GM18507 (cell line): ENCODE measurements around the gene DAPL1.
"Not testable (repeated sequence)": the region's sequence is repeated elsewhere in the genome, so short reads cannot be mapped to it uniquely, and the experiment has no call there.

Source experiments
- DNase-seq: peaks from one replicate; pipeline ENCODE4 v3.0.0; 2011; ENCODE audit warnings: low read depth; ENCODE audit not compliant: insufficient read length; ENCODE audit errors: extremely low spot score
- FAIRE-seq: peaks from 2 replicates; lab custom pipeline; 2011; peaks lifted over from hg19 to GRCh38; lab: Jason Lieb, UNC

Gene DAPL1

DNA sequence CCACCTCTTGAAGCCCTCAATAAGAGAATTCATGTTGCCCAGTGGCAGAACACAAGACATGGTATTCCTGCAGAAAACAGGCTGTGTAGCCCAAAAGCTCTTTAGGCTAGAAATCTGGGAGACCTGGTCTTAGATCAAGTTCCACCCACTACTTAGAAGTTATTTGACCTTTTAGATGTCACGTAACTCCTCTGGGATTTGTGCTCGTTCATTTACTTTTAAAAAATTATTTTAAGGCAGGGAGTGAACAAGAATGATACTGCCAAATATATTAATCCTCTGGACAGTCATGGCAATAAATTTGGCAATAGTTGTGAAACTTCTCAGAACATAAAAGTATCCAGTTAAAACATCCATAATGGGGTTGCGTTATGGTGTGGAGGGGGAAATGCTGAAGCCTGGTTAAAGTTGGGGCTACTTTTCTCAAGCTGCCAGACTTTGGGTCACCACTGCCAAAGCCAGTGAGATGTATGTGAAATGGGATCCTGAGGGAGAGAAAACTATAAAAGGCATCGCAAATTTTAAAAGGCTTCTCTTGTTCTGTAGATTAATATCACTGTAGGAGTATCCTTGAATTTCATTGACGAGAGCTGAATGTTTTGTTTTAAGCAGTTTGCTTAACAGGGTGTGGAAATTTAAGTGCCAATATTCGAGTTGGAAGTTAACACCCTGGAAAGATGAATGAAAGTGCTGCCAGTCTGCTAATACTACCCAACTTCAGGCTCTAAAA, 15.8 kb downstream of the DAPL1 start:
- FAIRE-seq: no peak
- DNase-seq: no peak

DNA sequence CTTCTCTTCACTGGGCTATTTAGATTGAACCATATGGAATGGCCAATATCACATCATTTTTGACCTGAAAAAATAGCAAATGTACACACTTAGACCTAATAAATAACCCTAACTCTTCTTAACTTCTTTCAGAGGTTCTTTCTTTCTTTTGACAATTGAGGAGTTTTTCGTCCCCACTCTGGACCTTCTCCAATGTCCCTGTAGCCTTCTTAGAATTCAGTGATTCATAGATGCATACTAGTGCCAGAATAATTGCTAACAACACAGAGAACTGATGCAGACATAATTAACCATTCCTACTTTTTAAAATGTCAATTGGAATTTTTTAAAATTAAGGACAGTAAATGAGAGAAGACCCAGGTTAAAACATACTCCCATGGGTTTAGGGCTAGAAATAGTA, 20.0 kb downstream of the DAPL1 start:
- DNase-seq (no peak), FAIRE-seq (no peak)

DNA sequence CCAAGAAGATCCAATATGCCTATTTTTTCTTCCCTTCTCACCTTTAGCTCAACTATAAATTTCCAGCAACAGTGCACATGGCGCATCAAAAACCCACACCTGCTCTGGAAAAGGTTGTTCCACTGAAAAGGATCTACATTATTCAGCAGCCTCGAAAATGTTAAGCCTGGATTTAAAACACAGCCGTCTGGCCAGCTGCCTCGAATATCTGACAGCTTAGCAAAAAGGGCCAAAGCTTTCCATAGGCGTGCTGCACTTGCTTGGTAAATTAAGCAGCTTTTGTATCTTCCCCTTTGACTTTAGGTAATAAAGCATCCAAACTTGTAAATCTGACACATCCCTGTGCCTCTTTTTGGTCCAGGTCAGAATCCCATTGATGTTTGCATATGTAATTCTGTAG, 20.5 kb downstream of the DAPL1 start:
- FAIRE-seq: no peak
- DNase-seq: no peak

DNA sequence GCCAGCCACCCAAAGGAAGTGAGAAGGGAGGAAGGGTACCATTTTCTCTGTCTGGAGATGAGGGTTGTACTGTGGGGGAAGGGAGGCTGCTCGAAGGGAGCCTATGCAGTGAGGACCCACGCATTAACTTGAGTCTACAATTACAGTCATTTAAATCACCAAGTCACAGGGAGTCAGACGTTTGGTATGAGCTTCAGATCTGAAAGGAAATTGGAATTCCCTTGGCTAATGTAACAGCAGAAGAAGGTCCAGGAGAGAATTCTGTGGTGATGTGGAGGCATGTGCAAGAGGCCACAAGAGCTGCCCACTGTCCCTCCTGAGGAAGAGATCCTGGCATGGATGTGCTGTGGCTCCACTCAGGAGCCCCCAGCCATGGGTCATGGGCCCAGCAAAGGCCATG, 22.5 kb downstream of the DAPL1 start:
- DNase-seq: no peak
- FAIRE-seq: no peak

DNA sequence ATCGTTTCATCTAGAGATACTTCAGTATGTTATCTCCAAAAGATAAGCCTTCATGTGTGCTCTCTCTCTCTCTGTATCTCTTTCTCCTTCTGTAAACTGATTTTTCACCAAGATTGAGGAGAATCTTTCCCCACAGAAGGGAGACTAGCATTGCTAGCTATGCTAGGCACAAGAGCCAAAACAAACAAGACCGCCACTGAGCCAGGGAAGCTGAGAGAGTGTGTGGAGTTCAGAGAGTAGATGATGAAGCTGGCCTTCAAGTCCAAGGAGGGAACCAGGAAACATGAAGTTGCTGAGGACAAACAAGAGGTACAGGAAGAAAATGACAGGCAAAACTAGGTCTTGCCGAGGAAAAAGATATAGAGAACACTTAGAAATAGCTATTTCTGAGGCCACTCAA, 23.4 kb downstream of the DAPL1 start:
- no peak for FAIRE-seq

DNA sequence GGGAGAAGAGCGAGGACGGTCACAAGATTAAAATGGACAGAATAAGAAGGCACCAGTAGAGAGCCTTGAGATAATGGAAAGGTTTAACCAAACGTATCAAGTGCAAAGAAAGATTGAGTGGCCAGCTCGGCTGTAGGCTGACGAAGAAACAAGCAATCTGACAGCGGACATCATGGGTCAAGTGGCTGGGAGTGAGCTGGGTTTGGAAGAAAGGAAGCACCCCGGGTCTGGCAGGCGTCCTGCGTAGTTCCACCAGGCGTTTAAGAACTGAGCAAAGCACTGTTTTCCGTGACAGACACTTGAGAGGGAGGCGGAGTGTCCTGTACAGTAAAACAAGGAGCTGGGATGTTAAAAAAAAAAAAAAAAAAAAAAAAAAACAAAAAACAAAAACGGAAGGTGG, 27.1 kb downstream of the DAPL1 start:
- FAIRE-seq (no peak), DNase-seq (no peak)

More for the DNA sequence above, 23.4 kb downstream of the DAPL1 start:
- DNase-seq: no peak

DNA sequence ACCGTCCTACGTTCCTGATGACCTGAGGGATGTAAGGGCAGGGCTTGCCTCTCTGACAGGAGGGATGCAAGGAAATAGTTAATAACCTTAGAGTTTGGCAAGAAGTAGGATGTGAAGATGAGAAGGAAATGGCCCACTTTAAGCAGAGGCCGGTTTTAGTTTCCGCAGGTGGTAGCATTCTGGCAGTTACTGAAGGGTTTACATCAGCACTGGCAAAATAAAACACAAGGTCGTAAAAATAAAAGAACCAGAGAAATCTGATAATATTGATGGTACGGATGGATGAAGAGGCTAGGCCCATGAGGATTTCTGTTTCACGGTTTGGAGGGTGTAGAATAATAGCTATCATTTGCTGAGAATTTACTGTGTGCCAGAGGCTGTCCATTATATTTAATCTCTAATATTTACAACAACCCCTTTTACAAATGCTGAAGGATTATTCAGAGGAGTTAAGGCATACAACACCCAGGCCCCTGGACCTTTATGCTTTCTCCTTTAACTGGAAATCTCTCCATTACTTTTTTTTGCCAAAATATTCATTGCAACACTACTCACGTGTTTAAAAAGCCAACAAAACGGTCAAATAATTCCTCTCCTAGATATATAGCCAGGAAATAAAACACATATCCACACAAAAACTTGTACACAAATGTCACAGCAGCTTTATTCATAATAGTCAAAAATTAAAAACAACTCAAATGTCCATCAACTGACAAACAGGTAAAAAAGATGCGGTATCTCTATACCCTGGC, 28.5 kb downstream of the DAPL1 start:
- DNase-seq (no peak), FAIRE-seq (no peak)

DNA sequence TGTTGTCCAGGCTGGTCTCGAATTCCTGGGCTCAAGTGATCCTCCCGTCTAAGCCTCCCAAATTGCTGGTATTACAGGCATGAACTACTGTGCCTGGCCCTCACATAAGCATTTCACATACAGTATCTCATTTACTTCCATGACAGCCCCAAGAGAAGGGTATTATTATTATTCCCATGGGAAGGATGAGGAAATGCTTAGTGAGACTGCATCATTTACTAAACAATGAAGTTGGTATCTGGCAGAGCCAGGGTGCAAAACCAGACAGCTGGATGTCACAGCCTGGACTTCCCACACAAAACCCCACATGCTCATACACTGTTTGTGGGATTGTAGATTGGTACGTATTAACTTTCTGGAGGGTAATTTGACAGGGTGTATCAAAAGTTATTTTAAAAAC, 29.9 kb downstream of the DAPL1 start:
- FAIRE-seq: no peak
- no peak for DNase-seq

DNA sequence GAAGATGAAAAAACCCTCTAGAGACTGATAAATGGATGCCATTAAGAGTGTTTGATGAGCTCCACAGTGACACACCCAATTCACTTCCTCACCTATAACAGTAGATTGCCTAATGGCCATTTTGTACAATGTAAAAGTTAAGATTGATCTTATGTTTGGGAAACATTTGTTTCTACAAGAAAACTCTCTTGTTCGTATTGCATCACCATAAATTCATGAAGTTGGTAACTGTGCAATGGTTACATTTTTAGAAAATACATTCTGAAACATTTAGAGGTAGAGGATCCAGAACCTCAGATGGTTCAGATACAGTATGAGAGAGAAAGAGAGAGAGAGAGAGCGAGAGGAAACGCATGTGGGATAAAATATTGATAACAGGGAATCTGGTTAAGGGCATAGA, 31.8 kb downstream of the DAPL1 start:
- FAIRE-seq (no peak), DNase-seq (no peak)

DNA sequence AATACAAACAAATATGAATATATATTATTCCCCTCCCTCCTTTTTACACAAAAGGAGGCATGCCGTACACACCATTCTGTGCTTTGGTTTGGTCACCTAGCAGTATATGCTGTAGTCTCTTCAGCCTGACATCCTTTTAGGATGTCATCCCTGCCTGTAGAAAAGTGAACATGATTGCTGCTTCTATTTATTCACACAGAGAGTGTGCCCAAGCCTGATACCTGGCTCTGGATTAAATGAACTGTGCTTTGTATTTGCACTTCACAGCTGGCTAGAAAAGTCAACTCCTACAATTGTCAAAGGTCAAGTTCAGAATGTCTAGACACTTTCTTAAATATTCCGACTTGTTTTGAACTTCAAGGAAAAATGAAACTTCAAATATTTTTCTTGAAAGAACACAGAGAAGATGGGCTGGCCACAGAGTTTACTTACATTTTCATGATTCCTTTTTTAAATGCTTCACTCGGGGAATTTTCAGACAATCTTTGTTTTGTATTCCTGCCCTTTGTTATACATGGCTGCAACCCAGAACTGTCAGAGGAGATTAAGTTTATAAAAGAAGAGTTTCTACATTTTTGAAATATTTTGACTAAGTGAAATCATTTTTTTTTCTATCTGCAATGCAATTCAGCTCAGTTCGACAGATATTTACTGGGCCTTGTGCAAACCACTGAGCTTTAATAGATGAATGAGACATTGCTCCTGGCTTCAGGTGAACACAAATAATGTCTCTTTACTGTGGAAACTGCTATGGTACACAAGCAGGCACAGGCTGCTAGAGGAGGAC, 33.5 kb downstream of the DAPL1 start:
- FAIRE-seq (no peak), DNase-seq (no peak)

DNA sequence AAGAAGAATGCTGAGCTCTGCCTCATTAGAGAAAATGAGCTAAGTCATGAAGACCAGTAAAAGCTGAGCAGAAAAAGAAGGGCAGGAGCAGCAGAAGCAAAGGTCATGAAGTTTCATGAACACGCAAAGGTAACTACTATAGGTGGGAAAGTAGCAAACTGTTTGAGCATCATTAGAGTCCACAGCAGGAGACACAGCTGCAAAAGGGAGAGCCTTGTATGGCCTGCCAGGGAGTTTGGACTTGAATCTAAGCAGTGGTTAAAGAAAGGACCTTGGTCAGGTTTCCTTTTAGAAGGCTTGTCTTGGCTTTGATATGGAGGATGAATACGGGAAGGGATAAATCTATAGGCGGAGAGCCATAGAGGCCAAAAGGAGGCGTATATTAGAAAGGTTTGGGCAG, 34.0 kb downstream of the DAPL1 start:
- no peak for FAIRE-seq

DNA sequence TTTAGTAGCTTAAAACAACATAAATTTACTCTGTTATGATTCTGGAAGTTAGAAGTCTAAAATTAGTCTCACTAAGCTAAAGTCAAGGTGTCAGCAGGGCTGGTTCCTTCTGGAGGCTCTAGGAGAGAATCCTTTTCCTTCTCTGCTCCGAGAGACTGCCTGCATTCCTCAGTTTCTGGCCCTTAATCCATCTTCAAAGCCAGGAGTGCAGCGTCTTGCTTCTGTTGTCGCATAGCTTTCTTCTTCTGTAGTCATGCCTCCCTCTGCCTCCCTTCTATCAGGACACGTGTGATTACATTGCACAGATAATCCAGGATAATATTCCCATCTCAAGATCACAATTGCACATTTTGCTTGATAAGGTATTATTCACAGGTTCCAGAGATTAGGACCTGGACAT, 35.1 kb downstream of the DAPL1 start:
- no peak for DNase-seq
- FAIRE-seq: no peak

More for the DNA sequence above, 34.0 kb downstream of the DAPL1 start:
- DNase-seq: no peak

DNA sequence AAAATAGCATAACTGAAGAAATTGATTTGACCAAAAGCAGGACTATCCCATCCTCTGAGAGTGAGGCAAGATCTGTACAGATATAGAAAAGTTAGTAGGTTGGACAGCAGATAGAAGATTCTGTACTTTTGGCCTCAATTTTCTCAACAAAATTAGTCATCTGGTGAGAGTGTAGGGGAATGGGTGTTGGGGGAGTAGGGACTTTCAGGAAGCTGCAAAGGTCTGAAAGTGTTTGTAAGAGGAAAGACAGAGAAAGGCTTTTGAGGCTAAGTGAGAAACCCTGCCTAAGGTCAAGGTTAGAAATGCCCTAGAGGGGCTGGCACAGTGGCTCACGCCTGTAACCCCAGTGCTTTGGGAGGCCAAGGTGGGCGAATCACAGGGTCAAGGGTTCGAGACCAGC, 40.3 kb downstream of the DAPL1 start:
- no peak for FAIRE-seq

DNA sequence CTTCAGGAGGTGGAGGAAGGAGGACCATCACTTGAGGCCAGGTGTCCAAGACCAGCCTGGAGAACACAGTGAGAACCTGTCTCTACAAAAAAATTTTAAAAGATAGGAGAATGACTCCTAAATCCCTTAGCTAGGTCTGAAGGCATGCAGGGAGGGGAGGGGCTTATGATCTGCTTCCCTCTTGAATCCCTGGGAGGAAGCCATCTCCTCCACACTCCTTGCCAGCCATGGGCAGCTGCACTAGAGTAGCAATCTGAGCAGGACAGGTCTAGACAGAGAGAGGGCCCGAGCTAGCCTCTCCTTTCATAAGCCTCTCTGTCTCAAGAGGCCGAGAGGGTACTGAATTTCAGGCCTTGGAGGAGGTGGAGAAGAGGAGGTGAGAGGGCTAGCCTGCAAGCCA, 42.5 kb downstream of the DAPL1 start:
- no peak for DNase-seq
- FAIRE-seq: no peak

More for the DNA sequence above, 40.3 kb downstream of the DAPL1 start:
- no peak for DNase-seq

DNA sequence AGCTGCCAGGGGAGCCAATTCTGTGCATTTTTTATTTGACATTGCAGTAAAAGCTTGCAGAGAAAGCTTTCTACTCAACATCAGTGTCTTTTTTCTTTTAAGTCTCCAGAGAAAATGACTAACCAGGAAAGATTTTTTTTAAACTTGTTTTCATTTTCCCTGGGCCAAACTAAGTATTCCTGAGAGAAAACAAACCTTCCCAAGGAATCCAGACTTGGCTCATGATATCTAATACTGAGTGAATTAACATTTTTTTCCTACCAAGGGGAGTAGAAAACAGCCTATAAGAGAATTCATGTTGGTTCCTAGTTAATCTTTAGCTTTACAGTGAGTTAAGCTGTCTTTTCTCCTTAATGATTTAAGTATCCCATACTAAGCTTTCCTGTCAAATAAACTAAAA, 46.7 kb downstream of the DAPL1 start:
- DNase-seq (no peak), FAIRE-seq (no peak)

DNA sequence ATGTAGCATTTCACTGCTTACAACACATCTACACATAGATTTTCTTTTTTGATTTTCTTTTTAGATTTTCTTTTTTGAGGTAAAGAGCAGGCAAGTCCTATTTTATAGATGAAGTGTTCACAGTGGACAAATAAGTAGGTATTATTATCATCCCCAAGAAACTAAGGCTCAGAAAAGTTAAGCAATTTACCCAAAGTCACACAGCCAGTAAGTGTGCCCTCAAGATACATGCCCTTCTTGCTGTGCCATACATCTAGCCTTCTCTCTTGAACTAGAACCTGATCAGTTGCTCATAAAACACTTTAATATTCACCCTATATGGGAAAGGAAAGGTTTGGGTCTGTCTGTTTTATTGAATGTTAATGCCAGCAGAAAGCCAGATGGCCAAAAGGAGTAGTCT, 50.3 kb downstream of the DAPL1 start:
- DNase-seq (no peak), FAIRE-seq (no peak)

DNA sequence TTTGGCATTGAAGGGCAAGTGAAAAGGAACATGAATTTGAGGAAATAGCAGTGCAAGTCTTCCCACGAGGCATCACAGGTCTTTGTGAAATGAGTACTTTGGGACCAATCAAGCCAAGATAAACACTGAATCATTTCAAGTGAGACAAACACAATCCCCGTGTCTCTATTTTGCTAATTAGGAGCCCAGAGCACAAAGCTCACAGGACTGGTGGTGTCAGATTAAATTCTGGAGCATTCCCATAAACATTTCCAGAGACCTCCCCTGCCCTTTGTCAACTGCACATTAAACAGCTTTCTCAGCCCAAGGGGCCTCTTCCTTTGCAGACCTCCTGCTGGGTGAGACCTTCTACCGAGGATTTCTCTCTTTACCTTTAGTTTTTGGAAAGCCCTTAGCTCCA, 50.7 kb downstream of the DAPL1 start:
- DNase-seq (no peak), FAIRE-seq (no peak)

DNA sequence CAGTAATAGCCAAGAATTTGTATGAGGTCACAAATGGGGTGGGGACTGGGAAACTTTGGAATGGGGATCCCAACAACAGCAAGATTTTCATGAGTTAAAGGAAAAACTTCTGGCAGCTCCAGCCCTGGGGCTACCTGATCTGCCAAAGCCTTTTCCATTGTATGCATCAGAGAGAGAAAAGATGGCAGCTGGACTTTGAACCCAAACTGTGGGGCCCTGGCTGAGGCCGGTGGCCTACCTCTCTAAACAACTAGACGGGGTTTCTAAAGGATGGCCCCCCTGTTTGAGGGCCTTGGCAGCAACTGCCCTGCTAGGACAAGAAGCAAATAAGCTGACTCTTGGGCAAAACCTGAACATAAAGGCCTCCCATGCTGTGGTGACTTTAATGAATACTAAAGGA, 52.4 kb downstream of the DAPL1 start:
- not testable (repeated sequence) for FAIRE-seq

DNA sequence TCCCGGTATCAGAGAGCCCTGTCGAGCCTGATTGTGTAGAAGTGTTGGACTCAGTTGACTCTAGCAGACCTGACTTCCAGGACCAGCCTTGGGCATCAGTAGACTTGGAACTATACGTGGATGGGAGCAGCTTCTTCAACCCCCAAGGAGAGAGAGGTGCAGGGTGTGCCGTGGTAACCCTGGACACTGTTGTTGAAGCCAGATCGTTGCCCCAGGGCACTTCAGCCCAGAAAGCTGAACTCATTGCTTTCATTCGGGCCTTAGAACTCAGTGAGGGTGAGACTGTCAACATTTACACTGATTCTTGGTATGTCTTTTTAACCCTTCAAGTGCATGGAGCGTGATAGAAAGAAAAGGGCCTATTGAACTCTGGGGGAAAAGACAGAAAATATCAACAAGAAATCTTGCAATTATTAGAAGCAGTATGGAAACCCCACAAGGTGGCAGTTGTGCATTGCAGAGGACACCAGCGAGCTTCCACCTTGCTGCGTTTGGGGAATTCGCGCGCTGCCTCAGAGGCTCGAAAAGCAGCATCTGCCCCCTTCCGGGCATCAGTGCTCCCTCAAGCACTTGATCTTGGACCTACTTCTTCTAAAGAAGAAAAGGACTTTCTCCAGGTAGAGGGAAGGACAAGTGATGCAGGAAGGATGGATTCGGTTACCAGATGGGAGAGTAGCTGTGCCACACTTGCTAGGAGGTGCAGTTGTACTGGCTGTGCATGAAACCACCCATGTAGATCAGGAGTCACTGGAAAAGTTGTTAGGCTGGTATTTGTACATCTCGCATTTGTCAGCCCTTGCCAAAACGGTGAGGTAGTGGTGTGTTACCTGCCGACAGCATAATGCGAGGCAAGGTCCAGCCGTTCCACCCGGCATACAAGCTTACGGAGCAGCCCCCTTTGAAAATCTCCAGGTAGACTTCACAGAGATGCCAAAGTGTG, 53.2 kb downstream of the DAPL1 start:
- FAIRE-seq, DNase-seq: not testable (repeated sequence)

More for the DNA sequence above, 52.4 kb downstream of the DAPL1 start:
- DNase-seq: not testable (repeated sequence)
